Spleen (tissue), 7 donors: ENCODE measurements around the gene TES.

Source experiments
- CTCF ChIP-seq, 11 experiments: fragments of 200-600 bp in 7 of 11; fragments of 450-650 bp in 4 of 11; sonication (generic) in 4 of 11; IDR thresholded peaks in 8 of 11; conservative IDR thresholded peaks in 3 of 11; 1 replicate in 7 of 11; 2 replicates in 4 of 11; pipeline versions ENCODE4 v1.4.0 to v1.8.0; 2016 to 2021; ENCODE audit warnings: antibody characterized with exemption in 11 of 11, inconsistent platforms in 4 of 11, mild to moderate bottlenecking in 1 of 11
- POLR2A ChIP-seq, 3 donors: fragments of 450-650 bp; IDR thresholded peaks; one replicate each; pipeline ENCODE4 v1.5.1; 2017; ENCODE audit warnings: antibody characterized with exemption in 3 of 3, mild to moderate bottlenecking in 1 of 3
- donor health status: DM: no; HTN: no; CAD: no; lungs with moderate emphysema.
- donor health status: DM: no; HTN: no; CAD: no.
- donor health status: DM: no; HTN: no; CAD: no.

DNA sequence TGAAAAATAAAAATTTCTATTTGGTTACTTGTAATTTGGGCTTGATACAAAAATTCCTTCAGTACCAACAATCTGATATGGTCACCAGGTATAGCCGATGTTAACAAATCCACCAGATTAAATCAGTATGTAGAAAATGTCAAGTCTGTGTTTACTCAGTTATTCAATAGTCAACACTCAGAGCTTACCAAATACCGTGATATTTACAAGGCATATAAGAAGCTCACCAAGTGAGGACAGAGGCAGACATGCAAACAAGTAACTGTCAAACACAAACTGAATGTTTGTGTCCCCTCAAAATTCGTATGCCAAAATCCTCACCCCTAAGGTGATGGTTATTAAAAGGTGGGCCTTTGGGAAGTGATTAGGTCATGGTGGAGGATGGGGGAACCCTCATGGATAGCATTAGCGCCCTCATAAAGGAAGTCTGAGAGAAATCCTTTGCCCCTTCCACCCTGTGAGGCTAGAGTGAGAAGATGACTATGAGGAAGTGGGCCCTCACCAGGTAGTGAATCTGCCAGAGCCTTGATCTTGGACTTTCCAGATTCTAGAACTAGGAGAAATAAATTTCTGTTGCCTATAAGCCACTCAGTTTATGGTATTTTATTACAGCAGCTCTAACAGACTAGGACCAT is 63.1 kb downstream of the TES start:
- TF ChIP-seq CTCF (IDR thresholded peaks at IDR 0.05 in 8 of 11, conservative IDR thresholded peaks at IDR 0.05 in 3 of 11) (no peak), POLR2A (IDR thresholded peaks at IDR 0.05) (no peak)
